Endothelial cell of umbilical vein (primary cell): ENCODE results near the gene SPPL3. TPM values are rescaled to one million over a fixed set of nuclear protein-coding genes. Genes with fewer than 3 reads are reported as not detected.

Experiments used
- BruUV-seq: library from RNA; stranded (reverse); fragments of 400-500 nt; replicated peaks from 2 replicates; lab custom pipeline; 2021; lab: Mats Ljungman, UMichigan
- CTCF ChIA-PET: fragments of 300-600, 350-600 bp; sonication (Branson Sonifier 250); formaldehyde crosslinking; loops from one replicate; lab custom pipeline; 2021; ENCODE audit warnings: antibody characterized with exemption, inconsistent platforms; lab: Charles Lee
- POLR2A ChIA-PET: fragments of 300-600, 350-600 bp; sonication (Branson Sonifier 250); formaldehyde crosslinking; loops from one replicate; lab custom pipeline; 2021; ENCODE audit warnings: antibody characterized with exemption, inconsistent platforms; lab: Charles Lee
- DNase-seq: peaks from one replicate; pipeline ENCODE4 v3.0.0-alpha.2; 2011; ENCODE audit warnings: low read depth, low spot score
- FAIRE-seq: peaks from 2 replicates; lab custom pipeline; 2011; peaks lifted over from hg19 to GRCh38; lab: Jason Lieb, UNC
- H2AFZ ChIP-seq: 2 replicates; pipeline ENCODE4 v1.6.0; 2012; ENCODE audit warnings: low read depth, low read length, control low read depth, inconsistent platforms
- H3K27ac ChIP-seq: 2 replicates; pipeline ENCODE4 v1.5.1; 2011; ENCODE audit warnings: low read depth, mild to moderate bottlenecking, control low read depth, low read length, moderate library complexity; ENCODE audit not compliant: insufficient read depth
- H3K27me3 ChIP-seq, 2 experiments: 2 replicates each; pipeline versions ENCODE4 v1.6.0 to v1.6.1; 2011; ENCODE audit warnings: low read length in 2 of 2, mixed read lengths in 1 of 2; ENCODE audit not compliant: control insufficient read depth in 2 of 2, insufficient read depth in 2 of 2
- H3K36me3 ChIP-seq, 2 experiments: 2 replicates in 1 of 2; 3 replicates in 1 of 2; pipeline ENCODE4 v1.5.1; 2011; ENCODE audit warnings: low read length in 2 of 2, mild to moderate bottlenecking in 1 of 2, moderate library complexity in 1 of 2; ENCODE audit not compliant: control insufficient read depth in 2 of 2, insufficient read depth in 2 of 2; ENCODE audit errors: extremely low read depth in 1 of 2
- H3K4me1 ChIP-seq: 3 replicates; pipeline ENCODE4 v1.5.1; 2011; ENCODE audit warnings: mild to moderate bottlenecking, low read length; ENCODE audit not compliant: control insufficient read depth, insufficient read depth; ENCODE audit errors: extremely low read depth
- H3K4me2 ChIP-seq: 2 replicates; pipeline ENCODE4 v1.6.1; 2011; ENCODE audit warnings: low read length, control low read depth, mixed read lengths; ENCODE audit not compliant: insufficient read depth
- H3K4me3 ChIP-seq, 3 experiments: fragments of 200-600 bp in 1 of 3; sonication (generic), shearing (Covaris generic) in 1 of 3; replicated peaks in 1 of 3; 2 replicates each; pipeline ENCODE4 v1.5.1; 2011 to 2016; ENCODE audit warnings: control low read depth in 3 of 3, low read length in 3 of 3, mild to moderate bottlenecking in 2 of 3, inconsistent platforms in 1 of 3, low read depth in 1 of 3, moderate library complexity in 1 of 3; ENCODE audit not compliant: insufficient read depth in 1 of 3
- H3K79me2 ChIP-seq: 2 replicates; pipeline ENCODE4 v1.6.0; 2012; ENCODE audit warnings: low read length, inconsistent platforms; ENCODE audit not compliant: control insufficient read depth, insufficient read depth
- H3K9ac ChIP-seq: replicated peaks from 2 replicates; pipeline ENCODE3; 2011; ENCODE audit warnings: low read length, control low read depth; ENCODE audit not compliant: insufficient read depth; ENCODE audit errors: extremely low read depth
- H3K9me1 ChIP-seq: replicated peaks from 3 replicates; pipeline ENCODE4 v1.6.0; 2011; ENCODE audit warnings: mild to moderate bottlenecking, low read length; ENCODE audit not compliant: control insufficient read depth, insufficient read depth; ENCODE audit errors: extremely low read depth
- H3K9me3 ChIP-seq: replicated peaks from 2 replicates; pipeline ENCODE4 v1.5.1; 2012; ENCODE audit warnings: low read length, inconsistent platforms; ENCODE audit not compliant: control insufficient read depth, insufficient read depth
- H4K20me1 ChIP-seq: replicated peaks from 2 replicates; pipeline ENCODE3; 2011; ENCODE audit warnings: mild to moderate bottlenecking, low read length; ENCODE audit not compliant: control insufficient read depth, insufficient read depth; ENCODE audit errors: extremely low read depth
- EZH2 ChIP-seq: IDR thresholded peaks from 2 replicates; pipeline ENCODE4 v1.6.1; 2012; ENCODE audit warnings: borderline replicate concordance, low read depth, mild to moderate bottlenecking, moderate library complexity, low read length, inconsistent platforms; ENCODE audit not compliant: severe bottlenecking
- FOS ChIP-seq: IDR thresholded peaks from 2 replicates; pipeline ENCODE4 v1.6.1; 2011; ENCODE audit warnings: mild to moderate bottlenecking, low read length, moderate library complexity, borderline replicate concordance; ENCODE audit not compliant: insufficient read depth
- GATA2 ChIP-seq: IDR thresholded peaks from 2 replicates; pipeline ENCODE4 v1.7.0; 2011; ENCODE audit warnings: low read depth, mild to moderate bottlenecking, moderate library complexity, mixed read lengths, low read length; ENCODE audit not compliant: insufficient read length, insufficient read depth
- JUN ChIP-seq: IDR thresholded peaks from 2 replicates; pipeline ENCODE4 v1.6.1; 2011; ENCODE audit warnings: borderline replicate concordance, low read depth; ENCODE audit not compliant: insufficient read length, insufficient read depth
- MYC ChIP-seq: IDR thresholded peaks from one replicate; pipeline ENCODE4 v1.6.1; 2011; ENCODE audit warnings: mild to moderate bottlenecking, low read depth, low read length
- POLR2A ChIP-seq: IDR thresholded peaks from 2 replicates; pipeline ENCODE4 v1.6.1; 2012; ENCODE audit warnings: low read depth, mild to moderate bottlenecking, control low read depth, low read length
- POLR2AphosphoS5 ChIP-seq: IDR thresholded peaks from 2 replicates; pipeline ENCODE4 v1.6.1; 2012; ENCODE audit warnings: low read depth, mild to moderate bottlenecking, control low read depth, low read length, moderate library complexity; ENCODE audit not compliant: insufficient read depth
- dilution Hi-C: fragments of 300-500 bp; cut with MboI; formaldehyde crosslinking; loops from one replicate; pipeline ENCODE4 v1.15.0; 2019; ENCODE audit warnings: low sequenced_read_pairs; ENCODE audit not compliant: extremely low pct_ligation_motif_present
- intact Hi-C: fragments of 100-400 bp; cut with micrococcal nuclease; formaldehyde crosslinking; loops from one replicate; pipeline ENCODE4 v1.10.0; 2022
- polyA plus RNA-seq, 4 experiments: library from polyadenylated mRNA; depleted of rRNA in 3 of 4; stranded (reverse) in 3 of 4; unstranded in 1 of 4; fragments of >200 nt; gene quantifications; 2 replicates each; pipeline versions ENCODE4 v1.2.1 to v1.2.3, GENCODE V29; 2011 to 2012; ENCODE audit warnings: missing spikeins in 1 of 4
- total RNA-seq: library from RNA; stranded (reverse); gene quantifications from 2 replicates; pipeline ENCODE4 v1.2.3, GENCODE V29; 2021
- TF ChIP-seq, protein P1 (sequence below): IDR thresholded peaks from 2 replicates; pipeline ENCODE4 v1.6.1; 2011; ENCODE audit not compliant: insufficient read depth, insufficient read length
- TF ChIP-seq, protein P2 (sequence below), 2 donors: IDR thresholded peaks; 1 replicate in 1 of 2; 2 replicates in 1 of 2; pipeline ENCODE4 v1.5.1; 2011; ENCODE audit warnings: low read length in 2 of 2, mild to moderate bottlenecking in 2 of 2, moderate library complexity in 2 of 2, control low read depth in 1 of 2, inconsistent platforms in 1 of 2, low read depth in 1 of 2; ENCODE audit not compliant: insufficient read depth in 1 of 2; ENCODE audit errors: extremely low read depth in 1 of 2

The SPPL3 gene
- total and polyA plus RNA-seq, 2 donors (not counting 3 experiments of a cell fraction or from before 2014, with no cell fraction given) = 30.6 to 53.0 TPM

GRCh38 chr12:120933786-120934185 is 29.6 kb upstream of the SPPL3 start:
- Histone ChIP-seq H4K20me1 (no peaks in the 10 kb centered on the region), H3K9me3 (no peaks in the 10 kb centered on the region), H3K27me3 (peaks cover 0 to 4% of the 10 kb centered on the region in 2 experiments), H3K4me3 (no peak overlapping the region), H3K79me2 (no peaks in the 10 kb centered on the region), H2AFZ (no peak overlapping the region), H3K36me3 (no peaks in the 10 kb centered on the region), H3K4me2 (no peak overlapping the region), H3K9me1 (no peaks in the 10 kb centered on the region), H3K9ac (no peak overlapping the region), H3K4me1 (no peaks in the 10 kb centered on the region), H3K27ac (no peak overlapping the region)
- no peak for FAIRE-seq
- no peak for DNase-seq
- dilution Hi-C loops = no loop called here
- TF ChIP-seq, protein P1, sequence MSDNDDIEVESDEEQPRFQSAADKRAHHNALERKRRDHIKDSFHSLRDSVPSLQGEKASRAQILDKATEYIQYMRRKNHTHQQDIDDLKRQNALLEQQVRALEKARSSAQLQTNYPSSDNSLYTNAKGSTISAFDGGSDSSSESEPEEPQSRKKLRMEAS = no peak
- TF ChIP-seq FOS = no peak
- intact Hi-C loops = no loop called here
- ChIA-PET POLR2A (no interaction called here), CTCF (no interaction called here)
- BruUV-seq = no TSS peak

DNA sequence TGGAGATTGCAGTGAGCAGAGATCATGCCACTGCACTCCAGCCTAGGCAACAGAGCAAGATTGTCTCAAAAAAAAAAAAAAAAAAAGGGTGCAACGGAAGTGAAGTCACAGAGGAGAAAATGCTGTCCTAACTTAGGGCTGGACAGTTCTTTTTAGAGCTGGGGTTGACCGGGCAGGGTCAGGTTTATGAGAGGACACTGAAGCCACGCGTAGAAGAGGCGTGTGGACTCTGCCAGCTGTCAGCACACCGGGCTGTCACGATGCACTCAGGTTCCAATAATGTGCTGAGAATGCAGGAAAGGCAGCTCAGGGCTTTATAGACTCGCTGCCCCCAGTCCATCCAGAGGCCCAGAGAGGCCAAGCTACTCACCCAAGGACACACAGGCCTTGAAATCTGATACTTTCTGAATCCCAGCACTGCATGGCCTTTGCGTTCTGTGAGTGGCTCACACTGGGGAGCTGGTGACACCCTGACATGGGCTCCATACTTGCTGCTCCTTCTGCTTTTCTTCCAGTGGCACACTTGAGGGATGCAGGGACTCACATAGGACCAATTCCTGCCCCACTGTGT is 28.9 kb upstream of the SPPL3 start:
- intact Hi-C loops (no loop called here), dilution Hi-C loops (no loop called here)
- Histone ChIP-seq H3K4me2 (no peak overlapping the region), H3K9ac (no peak overlapping the region), H3K27me3 (peaks cover 0 to 4% of the 10 kb centered on the region in 2 experiments), H3K27ac (no peak overlapping the region), H3K36me3 (no peaks in the 10 kb centered on the region), H4K20me1 (no peaks in the 10 kb centered on the region), H2AFZ (no peak overlapping the region), H3K4me3 (no peak overlapping the region), H3K79me2 (no peaks in the 10 kb centered on the region), H3K4me1 (no peaks in the 10 kb centered on the region), H3K9me1 (no peaks in the 10 kb centered on the region), H3K9me3 (no peaks in the 10 kb centered on the region)
- ChIA-PET POLR2A (no interaction called here), CTCF (interaction anchor here (1.0 kb wide), 2 partner anchors 58 to 284 kb away, joined by 3 read pairs; no protein-coding TSS in a partner anchor)
- FAIRE-seq = no peak
- BruUV-seq = no TSS peak
- no peak for DNase-seq
- TF ChIP-seq EZH2 (no peak), MYC (no peak), POLR2A (no peak), POLR2AphosphoS5 (no peak), GATA2 (no peak), FOS (no peak), JUN (no peak)
- TF ChIP-seq, protein P1 = no peak
- TF ChIP-seq, protein P2, sequence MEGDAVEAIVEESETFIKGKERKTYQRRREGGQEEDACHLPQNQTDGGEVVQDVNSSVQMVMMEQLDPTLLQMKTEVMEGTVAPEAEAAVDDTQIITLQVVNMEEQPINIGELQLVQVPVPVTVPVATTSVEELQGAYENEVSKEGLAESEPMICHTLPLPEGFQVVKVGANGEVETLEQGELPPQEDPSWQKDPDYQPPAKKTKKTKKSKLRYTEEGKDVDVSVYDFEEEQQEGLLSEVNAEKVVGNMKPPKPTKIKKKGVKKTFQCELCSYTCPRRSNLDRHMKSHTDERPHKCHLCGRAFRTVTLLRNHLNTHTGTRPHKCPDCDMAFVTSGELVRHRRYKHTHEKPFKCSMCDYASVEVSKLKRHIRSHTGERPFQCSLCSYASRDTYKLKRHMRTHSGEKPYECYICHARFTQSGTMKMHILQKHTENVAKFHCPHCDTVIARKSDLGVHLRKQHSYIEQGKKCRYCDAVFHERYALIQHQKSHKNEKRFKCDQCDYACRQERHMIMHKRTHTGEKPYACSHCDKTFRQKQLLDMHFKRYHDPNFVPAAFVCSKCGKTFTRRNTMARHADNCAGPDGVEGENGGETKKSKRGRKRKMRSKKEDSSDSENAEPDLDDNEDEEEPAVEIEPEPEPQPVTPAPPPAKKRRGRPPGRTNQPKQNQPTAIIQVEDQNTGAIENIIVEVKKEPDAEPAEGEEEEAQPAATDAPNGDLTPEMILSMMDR (IDR thresholded peaks at IDR 0.05; ENCODE audit: extremely low read depth in 1 of 2, insufficient read depth in 1 of 2, low read depth in 1 of 2, low read length in 2 of 2) = no peak
